Activated naive CD8-positive, alpha-beta T cell treated with anti-CD3 and anti-CD28 coated beads, Interleukin-2, amount 50 U/mL, for 24 hours (primary cell): ENCODE data around the gene MYORG.
"Not testable (repeated sequence)": the region's sequence is repeated elsewhere in the genome, so short reads cannot be mapped to it uniquely, and the experiment has no call there.

Experiments
- ATAC-seq: fragments of 150-1000 bp; cut with Tn5 transposase; one replicate; pipeline ENCODE4 v1.10.0; 2021
- DNase-seq: peaks from one replicate; pipeline ENCODE4 v3.0.0; 2021
- H3K27ac Mint-ChIP-seq: one replicate; pipeline ENCODE4 v1.8.0; 2021; ENCODE audit warnings: mild to moderate bottlenecking, mixed read lengths
- H3K27me3 Mint-ChIP-seq: one replicate; pipeline ENCODE4 v1.8.0; 2021; ENCODE audit warnings: mixed read lengths
- H3K36me3 Mint-ChIP-seq: one replicate; pipeline ENCODE4 v1.8.0; 2021; ENCODE audit warnings: low read depth, mixed read lengths
- H3K4me1 Mint-ChIP-seq: one replicate; pipeline ENCODE4 v1.8.0; 2021; ENCODE audit warnings: mixed read lengths
- H3K4me3 Mint-ChIP-seq: one replicate; pipeline ENCODE4 v1.8.0; 2021; ENCODE audit warnings: mild to moderate bottlenecking, moderate library complexity, mixed read lengths
- H3K9me3 Mint-ChIP-seq: one replicate; pipeline ENCODE4 v1.8.0; 2021; ENCODE audit warnings: mixed read lengths

Gene MYORG

DNA sequence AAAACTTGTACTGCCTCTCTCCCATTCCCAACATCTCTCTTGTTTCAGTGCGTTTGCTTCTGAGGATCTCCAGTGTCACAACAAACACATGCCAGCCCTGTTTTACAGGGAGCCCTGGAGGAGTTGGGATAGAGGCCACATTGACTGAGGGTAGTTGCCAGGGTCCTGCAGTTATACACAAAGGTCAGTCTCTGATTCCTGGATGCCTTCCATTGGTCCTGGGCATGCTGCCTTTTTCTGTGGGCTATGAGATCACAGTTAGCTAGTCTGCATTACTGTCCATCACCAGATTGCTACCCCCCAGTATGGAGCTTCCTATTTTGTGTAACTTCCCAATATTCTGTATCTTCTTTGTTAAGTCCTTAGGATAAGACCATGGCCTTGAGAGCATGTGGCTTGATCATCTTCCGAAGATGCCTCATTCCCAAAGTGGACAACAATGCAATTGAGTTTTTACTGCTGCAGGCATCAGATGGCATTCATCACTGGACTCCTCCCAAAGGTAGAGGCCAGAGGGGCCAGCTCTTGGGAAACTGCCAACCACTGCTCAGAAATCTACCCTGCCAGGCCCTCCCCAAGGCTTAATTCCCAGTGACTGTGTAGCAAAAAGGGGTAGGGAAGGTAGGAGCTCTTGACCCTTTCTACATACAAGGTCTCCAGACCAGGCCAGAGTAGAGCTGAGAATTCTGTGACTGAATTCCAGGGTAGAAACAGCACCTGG, 37.9 kb downstream of the MYORG start:
- Mint-ChIP-seq H3K4me3 (no peak overlapping the region), H3K27me3 (no peaks in the 10 kb centered on the region), H3K9me3 (no peaks in the 10 kb centered on the region), H3K4me1 (peaks cover 5% of the 10 kb centered on the region), H3K27ac (no peak overlapping the region), H3K36me3 (peaks cover 19% of the 10 kb centered on the region)
- no peak for ATAC-seq
- no peak for DNase-seq

DNA sequence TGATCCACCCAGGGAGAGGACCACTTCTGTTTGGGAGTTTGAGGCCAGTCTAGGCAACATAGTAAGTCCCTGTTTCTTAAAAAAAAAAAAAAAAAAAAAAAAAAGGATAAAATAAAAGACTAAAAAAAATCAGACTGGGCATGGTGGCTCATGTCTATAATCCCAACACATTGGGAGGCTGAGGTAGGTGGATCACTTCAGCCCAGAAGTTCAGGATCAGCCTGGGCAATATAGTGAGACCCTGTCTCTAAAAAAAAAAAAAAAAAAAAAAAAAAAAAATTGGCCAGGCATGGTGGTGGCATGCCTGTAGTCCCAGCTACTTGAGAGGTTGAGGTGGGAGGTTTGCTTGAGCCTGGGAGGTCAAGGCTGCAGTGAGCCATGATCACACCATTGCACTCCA, 38.6 kb downstream of the MYORG start:
- H3K4me1 Mint-ChIP-seq, H3K9me3 Mint-ChIP-seq, H3K27me3 Mint-ChIP-seq, H3K4me3 Mint-ChIP-seq, DNase-seq, H3K27ac Mint-ChIP-seq, ATAC-seq: not testable (repeated sequence)
- H3K36me3 Mint-ChIP-seq: peaks cover 13% of the 10 kb centered on the region

DNA sequence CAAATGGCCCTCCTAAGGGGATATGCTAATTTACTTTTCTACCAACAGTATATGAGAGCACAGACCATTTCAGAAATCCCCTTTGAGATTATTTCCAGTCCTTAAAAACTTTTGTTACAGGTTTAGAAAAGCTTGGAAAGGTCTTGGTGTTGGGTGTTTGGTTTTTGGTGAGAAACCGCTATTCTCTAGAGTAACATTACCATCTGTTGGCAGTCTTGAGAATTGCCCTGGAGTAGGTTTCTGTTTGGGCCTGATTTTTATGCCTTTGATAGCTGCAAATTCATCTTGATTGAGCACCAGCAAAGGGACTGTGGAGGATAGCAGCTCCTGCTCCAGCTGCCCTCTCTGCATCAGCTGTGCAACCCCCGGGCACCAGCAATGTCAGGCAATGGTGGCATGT, 39.3 kb downstream of the MYORG start:
- peaks cover 11% of the 10 kb centered on the region for H3K36me3 Mint-ChIP-seq
- peaks cover 10% of the 10 kb centered on the region for H3K4me1 Mint-ChIP-seq
- H3K27ac Mint-ChIP-seq: no peak overlapping the region
- no peak overlapping the region for H3K4me3 Mint-ChIP-seq
- no peak for ATAC-seq
- no peaks in the 10 kb centered on the region for H3K9me3 Mint-ChIP-seq
- no peaks in the 10 kb centered on the region for H3K27me3 Mint-ChIP-seq
- DNase-seq: no peak

DNA sequence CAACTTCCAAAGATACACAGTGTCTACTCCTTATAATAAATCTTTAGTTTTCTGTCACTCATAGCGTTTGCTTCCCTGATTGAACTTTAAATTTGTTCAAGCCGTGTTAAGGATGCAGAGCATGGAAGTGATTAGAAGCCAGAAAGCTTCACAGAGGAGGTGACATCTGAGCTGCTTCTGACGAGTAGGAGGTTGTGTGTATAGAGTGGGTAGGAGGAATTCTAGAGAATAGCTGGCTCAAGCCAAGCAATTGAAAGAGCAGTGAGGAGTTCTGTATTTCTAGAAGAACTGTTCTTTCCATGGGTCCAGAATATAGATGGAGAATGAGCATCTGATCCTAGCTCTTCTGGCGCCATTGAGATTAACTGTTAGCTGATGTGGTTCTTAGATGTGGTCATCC, 41.3 kb downstream of the MYORG start:
- Mint-ChIP-seq H3K9me3 (no peaks in the 10 kb centered on the region), H3K4me1 (peaks cover 21% of the 10 kb centered on the region), H3K27me3 (no peaks in the 10 kb centered on the region)

DNA sequence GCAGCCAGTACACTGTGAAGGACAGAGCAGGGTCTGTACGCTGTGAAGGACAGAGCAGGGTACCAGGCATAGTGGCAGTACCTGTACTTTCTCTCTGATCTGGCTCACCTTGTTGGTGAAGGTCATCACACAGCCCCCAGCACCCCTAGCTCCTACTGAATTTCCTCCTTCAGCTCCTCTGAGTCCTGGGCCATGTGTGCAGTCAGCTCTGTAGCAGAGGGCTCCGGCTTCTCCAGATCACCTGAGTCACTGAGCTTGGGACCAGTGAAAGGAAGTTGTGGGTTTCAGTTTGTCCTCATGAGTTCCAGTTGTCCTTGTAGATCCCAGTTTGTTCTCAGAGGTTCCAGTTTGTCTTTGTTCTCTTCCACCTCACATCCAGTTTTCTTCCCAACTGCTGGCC, 41.8 kb downstream of the MYORG start:
- Mint-ChIP-seq H3K36me3 (peaks cover 4% of the 10 kb centered on the region), H3K27me3 (no peaks in the 10 kb centered on the region), H3K9me3 (no peaks in the 10 kb centered on the region), H3K4me3 (no peak overlapping the region), H3K27ac (no peak overlapping the region), H3K4me1 (peaks cover 26% of the 10 kb centered on the region)
- ATAC-seq (no peak), DNase-seq (no peak)

More for the DNA sequence above, 41.3 kb downstream of the MYORG start:
- Mint-ChIP-seq H3K27ac (no peak overlapping the region), H3K36me3 (peaks cover 7% of the 10 kb centered on the region), H3K4me3 (no peak overlapping the region)
- no peak for DNase-seq
- no peak for ATAC-seq

DNA sequence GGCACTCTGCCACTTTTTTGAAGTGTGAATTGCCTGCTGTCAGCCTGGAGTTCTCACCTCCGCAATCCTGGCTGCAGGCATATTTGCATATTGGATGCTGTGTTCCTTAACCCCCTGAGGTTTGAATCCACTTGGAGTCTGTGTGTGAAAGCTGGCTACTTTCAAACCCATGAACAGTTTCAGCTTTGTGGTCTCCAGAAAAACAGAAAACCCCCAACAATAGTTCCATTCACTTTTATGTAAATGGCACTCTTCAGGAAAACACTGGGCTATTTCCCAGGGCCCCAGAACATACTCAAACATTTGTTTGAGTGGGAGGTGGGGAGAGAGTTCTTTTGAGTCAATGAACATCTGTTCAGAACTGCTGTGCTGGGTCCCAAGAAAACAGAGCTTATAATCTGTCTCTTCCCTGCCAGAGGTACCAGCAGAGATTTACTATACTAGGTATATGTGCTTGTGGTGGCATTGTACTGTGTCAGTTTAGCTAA, 42.3 kb downstream of the MYORG start:
- Mint-ChIP-seq H3K4me1 (peaks cover 29% of the 10 kb centered on the region), H3K36me3 (peaks cover 2% of the 10 kb centered on the region)
- DNase-seq: no peak

DNA sequence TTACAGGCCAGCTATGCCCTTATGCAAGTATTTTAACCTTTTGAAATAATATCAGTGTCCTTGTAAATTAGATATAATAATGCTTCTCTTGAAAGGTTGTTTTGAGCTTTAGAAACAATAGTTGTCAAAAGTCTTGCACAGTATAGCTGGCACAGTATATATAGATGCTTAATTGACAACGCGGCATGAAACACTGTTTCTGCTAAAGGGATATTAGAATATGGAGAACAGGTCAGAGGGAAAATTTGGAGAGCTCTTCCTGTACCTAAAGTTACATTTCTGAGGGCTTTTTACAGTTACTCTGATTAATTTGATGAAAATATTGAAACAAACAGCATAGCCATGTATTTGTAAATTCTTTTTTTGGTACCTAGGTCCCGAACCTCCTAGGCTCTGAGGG, 42.9 kb downstream of the MYORG start:
- Mint-ChIP-seq H3K4me3 (no peak overlapping the region), H3K27ac (no peak overlapping the region), H3K9me3 (no peaks in the 10 kb centered on the region), H3K4me1 (peaks cover 32% of the 10 kb centered on the region), H3K27me3 (peaks cover 2% of the 10 kb centered on the region), H3K36me3 (peaks cover 3% of the 10 kb centered on the region)
- DNase-seq: no peak
- ATAC-seq: no peak

More for the DNA sequence above, 42.3 kb downstream of the MYORG start:
- ATAC-seq: no peak
- Mint-ChIP-seq H3K27ac (no peak overlapping the region), H3K4me3 (no peak overlapping the region), H3K9me3 (no peaks in the 10 kb centered on the region), H3K27me3 (no peaks in the 10 kb centered on the region)

DNA sequence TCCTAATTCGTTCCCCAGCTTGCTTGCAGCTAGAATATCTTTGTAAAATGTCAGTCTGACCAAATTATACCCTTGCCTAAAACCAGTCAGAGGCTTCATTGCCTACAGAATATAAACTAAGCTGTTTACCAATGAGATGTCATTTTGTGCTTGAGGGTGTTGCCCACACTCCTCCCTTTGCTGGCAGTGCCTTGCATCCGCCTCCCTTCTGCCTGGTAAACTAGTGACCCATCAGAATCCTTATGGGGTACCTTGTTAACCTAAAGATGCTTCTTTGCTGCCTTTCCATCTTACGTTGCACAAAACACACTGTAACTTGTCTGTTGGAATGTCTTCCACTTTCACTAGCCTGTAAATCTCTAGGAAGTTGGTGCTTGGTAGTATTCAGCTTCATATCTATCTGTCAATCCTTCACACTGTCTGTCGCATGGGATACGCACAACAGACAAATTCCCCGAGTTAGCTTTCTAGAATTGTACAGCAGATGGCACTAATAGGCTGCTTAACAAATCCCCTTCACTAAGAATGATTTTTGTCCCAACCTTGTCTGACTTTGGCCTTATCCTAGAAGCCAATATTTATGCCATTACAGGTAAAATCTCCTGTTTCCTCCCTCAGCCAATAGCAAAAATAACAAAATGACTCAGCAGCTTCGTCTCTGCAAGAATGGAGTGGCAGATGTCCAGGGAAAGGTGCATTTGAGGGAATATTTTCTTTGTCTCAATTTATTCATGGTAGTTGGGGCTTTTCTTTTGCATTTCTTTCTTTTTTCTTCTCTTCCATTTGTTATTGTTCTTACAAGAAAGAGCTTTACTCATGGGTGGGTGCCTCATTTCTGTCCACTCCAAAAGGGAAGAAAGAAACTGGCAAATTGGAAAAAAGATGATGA, 44.4 kb downstream of the MYORG start:
- DNase-seq (no peak), ATAC-seq (no peak)
- H3K9me3 Mint-ChIP-seq: no peaks in the 10 kb centered on the region
- H3K4me1 Mint-ChIP-seq: peaks cover 40% of the 10 kb centered on the region
- peaks cover 2% of the 10 kb centered on the region for H3K27me3 Mint-ChIP-seq
- peaks cover 2% of the 10 kb centered on the region for H3K36me3 Mint-ChIP-seq
- no peak overlapping the region for H3K27ac Mint-ChIP-seq
- no peak overlapping the region for H3K4me3 Mint-ChIP-seq

DNA sequence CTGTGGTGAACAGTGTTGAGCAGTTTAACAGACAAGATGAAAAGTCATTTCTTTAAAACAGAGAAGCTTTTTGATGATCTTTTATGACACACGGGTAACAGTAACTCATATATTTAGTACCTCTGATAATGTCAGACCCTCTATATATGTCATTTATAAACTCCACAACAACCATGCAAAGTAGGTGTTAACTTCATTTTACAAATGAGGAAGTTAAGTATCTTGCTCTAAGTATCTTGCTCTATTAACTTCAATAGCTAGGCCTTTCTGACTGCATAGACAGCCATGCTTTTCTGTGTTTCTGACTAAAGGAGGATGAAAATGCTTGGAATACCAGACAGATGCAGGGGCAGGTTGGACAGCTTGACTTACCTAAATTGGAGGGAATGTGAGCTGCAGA, 45.5 kb downstream of the MYORG start:
- ATAC-seq (no peak), DNase-seq (no peak)
- Mint-ChIP-seq H3K4me3 (peak overlapping the region; percentile 44), H3K36me3 (peaks cover 2% of the 10 kb centered on the region), H3K27me3 (peaks cover 2% of the 10 kb centered on the region), H3K4me1 (peaks cover 43% of the 10 kb centered on the region), H3K27ac (no peak overlapping the region), H3K9me3 (no peaks in the 10 kb centered on the region)

DNA sequence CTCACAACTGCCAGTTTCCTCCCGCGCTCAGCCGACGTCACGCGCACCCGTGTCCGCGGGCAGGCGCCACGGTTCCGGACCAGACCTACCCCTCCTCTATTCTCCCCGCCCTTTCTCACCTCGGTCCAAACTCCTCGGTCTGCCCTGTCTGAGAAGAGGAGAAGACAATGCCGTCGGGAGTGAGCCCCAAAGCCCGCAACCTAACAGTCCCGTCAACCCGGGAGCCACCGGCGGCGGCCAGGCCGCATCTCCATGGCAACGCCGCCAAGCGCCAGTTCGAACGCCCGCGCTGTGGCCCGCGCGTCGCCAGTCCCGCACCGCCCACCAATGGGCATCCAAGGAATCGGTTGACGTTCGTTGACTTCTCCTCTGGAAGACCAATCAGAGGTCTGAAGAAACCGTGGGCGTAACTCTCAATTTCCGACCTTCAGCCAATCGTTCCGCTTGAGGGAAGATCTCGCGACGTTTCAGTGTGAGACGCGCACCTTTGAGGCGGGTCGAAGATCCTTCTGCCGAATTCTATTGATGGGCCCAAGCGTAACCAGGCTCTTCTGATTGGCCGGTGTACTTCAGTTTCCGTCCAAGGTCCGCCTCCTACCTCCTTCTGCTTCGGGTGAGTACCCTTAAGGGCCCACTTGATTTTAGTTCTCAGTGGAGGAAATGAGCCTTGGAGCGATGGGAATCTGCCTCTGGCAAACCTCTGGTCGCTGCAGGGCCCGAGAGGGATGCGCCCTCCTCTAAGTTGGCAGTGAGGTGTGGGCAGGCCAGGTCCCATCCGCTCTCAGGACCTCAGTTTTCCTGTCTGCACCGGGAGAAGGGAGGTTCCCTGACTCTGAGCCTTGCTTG, 47.5 kb downstream of the MYORG start, which contains the start of the genes KIF24 and NUDT2:
Gene KIF24, minus strand, starts transcription at position 282 of the 846 bp plus-strand sequence. CDS start 17,922 bp downstream, outside the sequence.
Gene NUDT2, plus strand, starts transcription at position 583 of the 846 bp plus-strand sequence. CDS start 9,471 bp downstream, outside the sequence.
- peaks cover 2% of the 10 kb centered on the region for H3K27me3 Mint-ChIP-seq
- ATAC-seq (peak; percentile 97), DNase-seq (peak; percentile 96)
- H3K4me3 Mint-ChIP-seq: peak within 1 kb of the TSS; percentile 94
- H3K27ac Mint-ChIP-seq: peak within 1 kb of the TSS; percentile 96
- peaks cover 2% of the 10 kb centered on the region for H3K36me3 Mint-ChIP-seq
- H3K4me1 Mint-ChIP-seq: peaks cover 41% of the 10 kb centered on the region
- H3K9me3 Mint-ChIP-seq: no peaks in the 10 kb centered on the region

DNA sequence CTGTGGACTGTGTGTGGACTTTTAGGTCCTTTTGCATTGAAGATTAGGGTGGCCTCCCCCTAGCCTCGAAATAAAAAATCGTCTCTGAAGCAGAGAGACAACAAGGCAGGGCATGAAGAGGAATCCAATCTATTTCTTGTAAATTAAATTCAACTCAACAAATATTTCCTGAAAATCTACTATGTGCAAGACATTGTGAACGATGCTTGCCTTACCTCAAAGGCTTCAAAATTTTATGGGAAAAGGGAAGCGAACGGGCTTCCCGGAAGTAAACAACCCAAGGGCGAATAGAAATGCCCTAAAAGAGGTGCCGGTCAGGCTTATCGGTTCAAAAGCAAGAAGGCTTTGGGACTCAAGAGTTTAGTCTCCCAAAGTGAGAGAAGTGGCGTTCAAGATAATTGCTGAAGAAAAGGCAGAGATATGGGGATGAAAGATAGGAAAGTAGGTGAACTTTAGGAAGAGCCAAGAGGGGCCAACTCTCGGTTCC, 48.2 kb downstream of the MYORG start:
- no peak for ATAC-seq
- peaks cover 2% of the 10 kb centered on the region for H3K27me3 Mint-ChIP-seq

DNA sequence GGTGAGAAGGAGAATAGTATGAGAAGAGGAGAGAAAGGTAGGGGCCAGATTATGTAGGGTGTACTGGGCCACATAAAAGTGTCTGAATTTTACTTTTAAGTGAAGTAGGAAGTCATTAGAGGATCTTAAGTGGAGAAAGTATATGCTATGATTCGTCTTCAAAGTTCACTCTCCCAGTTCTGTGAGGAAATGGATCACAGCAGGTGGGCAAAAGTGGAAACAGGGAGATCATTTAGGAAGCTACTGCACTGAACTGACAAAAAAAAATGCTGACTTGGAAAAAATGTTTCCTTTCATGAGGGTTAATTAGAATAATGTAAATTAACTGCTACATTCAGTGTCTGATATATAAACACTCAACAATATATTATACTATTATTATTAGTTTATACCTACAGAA, 50.0 kb downstream of the MYORG start:
- Mint-ChIP-seq H3K9me3 (no peaks in the 10 kb centered on the region), H3K4me1 (peaks cover 26% of the 10 kb centered on the region), H3K36me3 (peaks cover 2% of the 10 kb centered on the region), H3K27ac (no peak overlapping the region), H3K4me3 (no peak overlapping the region), H3K27me3 (peaks cover 2% of the 10 kb centered on the region)
- DNase-seq (no peak), ATAC-seq (no peak)

More for the DNA sequence above, 48.2 kb downstream of the MYORG start:
- Mint-ChIP-seq H3K9me3 (no peaks in the 10 kb centered on the region), H3K27ac (peak overlapping the region; percentile 96), H3K4me3 (peak overlapping the region; percentile 94), H3K36me3 (peaks cover 2% of the 10 kb centered on the region), H3K4me1 (peaks cover 37% of the 10 kb centered on the region)
- DNase-seq: no peak

DNA sequence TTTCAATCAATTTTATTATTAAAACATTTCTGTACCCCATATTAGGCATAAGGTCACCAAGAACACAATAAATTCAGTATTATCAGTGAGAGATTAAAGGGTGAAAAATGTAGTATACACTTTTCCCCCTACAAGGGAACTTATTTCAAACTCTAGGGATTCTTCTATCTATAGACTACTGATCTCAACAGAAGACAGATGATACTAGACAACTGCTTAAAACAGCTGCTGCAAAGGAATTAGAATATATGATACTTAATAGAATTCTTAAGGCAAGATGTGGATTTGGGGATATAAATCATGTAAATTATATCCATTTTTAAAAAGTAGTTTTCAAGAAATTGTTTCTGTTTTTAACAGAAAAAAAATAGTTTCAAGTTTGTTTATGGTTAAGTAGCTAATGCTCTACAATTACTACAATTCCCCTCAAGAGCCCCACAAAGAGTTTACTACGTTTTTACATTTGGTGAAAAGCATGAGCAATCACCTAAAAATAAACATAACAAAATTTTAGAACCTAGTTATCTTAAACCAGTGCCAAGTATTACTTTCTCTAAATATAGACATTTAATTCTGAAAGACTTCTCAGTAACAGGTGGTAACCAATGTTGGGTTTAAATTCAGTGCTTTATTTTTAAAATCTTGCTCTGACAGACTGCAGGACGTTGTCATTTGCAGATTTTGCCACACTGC, 53.7 kb downstream of the MYORG start:
- DNase-seq: no peak
- H3K9me3 Mint-ChIP-seq: no peaks in the 10 kb centered on the region

More for the DNA sequence above, 53.7 kb downstream of the MYORG start:
- H3K27me3 Mint-ChIP-seq: no peaks in the 10 kb centered on the region
- H3K36me3 Mint-ChIP-seq: peaks cover 5% of the 10 kb centered on the region
- H3K4me1 Mint-ChIP-seq: peaks cover 12% of the 10 kb centered on the region
- H3K4me3 Mint-ChIP-seq: no peak overlapping the region
- no peak for ATAC-seq
- H3K27ac Mint-ChIP-seq: no peak overlapping the region
